ENCODE measurements around the gene CDC14B. TPM values are rescaled to one million over a fixed set of nuclear protein-coding genes. Genes with fewer than 3 reads are reported as not detected.

Gene CDC14B
- total RNA-seq, 2 donors from 2014 or later, result 24.4 to 31.2 TPM

- intact Hi-C loops (cut with DNase I), result loop anchor here in 1 of 2 donors (10.0 kb wide), 1 partner anchor 156 kb away; no protein-coding TSS in a partner anchor
- DNase-seq (ENCODE audit: low spot score), result no peak
Measured at GRCh38 chr9:96480736-96481135, 138.9 kb downstream of the CDC14B start.

- DNase-seq (ENCODE audit: low spot score), result no peak
- intact Hi-C loops (cut with DNase I), result no loop called here
Measured at GRCh38 chr9:96478829-96479371, 140.7 kb downstream of the CDC14B start.

- intact Hi-C loops (cut with DNase I), result no loop called here
Measured at GRCh38 chr9:96476591-96476990, 143.1 kb downstream of the CDC14B start.

GRCh38 chr9:96476013-96476412 lies 143.6 kb downstream of the CDC14B start:
- intact Hi-C loops (cut with DNase I), result no loop called here
- no peak for DNase-seq (ENCODE audit: low spot score)

More at GRCh38 chr9:96476591-96476990, 143.1 kb downstream of the CDC14B start:
- DNase-seq (ENCODE audit: low spot score), result no peak

GRCh38 chr9:96467784-96468183 lies 151.9 kb downstream of the CDC14B start:
- no peak for DNase-seq (ENCODE audit: low spot score)
- intact Hi-C loops (cut with DNase I), result no loop called here

GRCh38 chr9:96464426-96464825 lies 155.2 kb downstream of the CDC14B start:
- intact Hi-C loops (cut with DNase I), result no loop called here
- DNase-seq (ENCODE audit: low spot score), result no peak

GRCh38 chr9:96462541-96462940 lies 157.1 kb downstream of the CDC14B start:
- intact Hi-C loops (cut with DNase I), result no loop called here

GRCh38 chr9:96461336-96461735 lies 158.3 kb downstream of the CDC14B start:
- DNase-seq (ENCODE audit: low spot score), result no peak
- intact Hi-C loops (cut with DNase I), result no loop called here

More at GRCh38 chr9:96462541-96462940, 157.1 kb downstream of the CDC14B start:
- no peak for DNase-seq (ENCODE audit: low spot score)

- intact Hi-C loops (cut with DNase I), result no loop called here
- no peak for DNase-seq (ENCODE audit: low spot score)
Measured at GRCh38 chr9:96460882-96461281, 158.8 kb downstream of the CDC14B start.

GRCh38 chr9:96460470-96460869 lies 159.2 kb downstream of the CDC14B start:
- intact Hi-C loops (cut with DNase I), result no loop called here
- no peak for DNase-seq (ENCODE audit: low spot score)

- DNase-seq (ENCODE audit: low spot score), result no peak
- intact Hi-C loops (cut with DNase I), result loop anchor here (5.0 to 10.0 kb wide), 2 partner anchors 195 to 847 kb away; partner anchors contain the start of gene PRXL2C (in 1 of the 2)
Measured at GRCh38 chr9:96459268-96460007, 160.2 kb downstream of the CDC14B start.

- intact Hi-C loops (cut with DNase I), result loop anchor here (5.0 to 10.0 kb wide), 2 partner anchors 197 to 846 kb away; partner anchors contain the start of gene PRXL2C (in 1 of the 2)
- no peak for DNase-seq (ENCODE audit: low spot score)
Measured at GRCh38 chr9:96458226-96458625, 161.4 kb downstream of the CDC14B start.

- DNase-seq (ENCODE audit: low spot score), result no peak
- intact Hi-C loops (cut with DNase I), result loop anchor here (5.0 to 10.0 kb wide), 2 partner anchors 198 to 845 kb away; partner anchors contain the start of gene PRXL2C (in 1 of the 2)
Measured at GRCh38 chr9:96457266-96457665, 162.4 kb downstream of the CDC14B start.

- intact Hi-C loops (cut with DNase I), result loop anchor here in 1 of 2 donors (10.0 kb wide), 1 partner anchor 201 kb away; the partner anchor contains the start of gene PRXL2C
- no peak for DNase-seq (ENCODE audit: low spot score)
Measured at GRCh38 chr9:96453625-96454024, 166.0 kb downstream of the CDC14B start.

GRCh38 chr9:96450613-96451528 lies 168.8 kb downstream of the CDC14B start:
- intact Hi-C loops (cut with DNase I), result loop anchor here in 1 of 2 donors (10.0 kb wide), 1 partner anchor 204 kb away; the partner anchor contains the start of gene PRXL2C
- DNase-seq (ENCODE audit: low spot score), result no peak
